Activated naive CD8-positive, alpha-beta T cell treated with anti-CD3 and anti-CD28 coated beads, Interleukin-2, amount 50 U/mL, for 16 hours (primary cell): ENCODE results near the gene HOXA13.

Experiments
- DNase-seq: peaks from one replicate; pipeline ENCODE4 v3.0.0-alpha.2; 2020; ENCODE audit warnings: low read depth, low spot score

HOXA13 gene

DNA sequence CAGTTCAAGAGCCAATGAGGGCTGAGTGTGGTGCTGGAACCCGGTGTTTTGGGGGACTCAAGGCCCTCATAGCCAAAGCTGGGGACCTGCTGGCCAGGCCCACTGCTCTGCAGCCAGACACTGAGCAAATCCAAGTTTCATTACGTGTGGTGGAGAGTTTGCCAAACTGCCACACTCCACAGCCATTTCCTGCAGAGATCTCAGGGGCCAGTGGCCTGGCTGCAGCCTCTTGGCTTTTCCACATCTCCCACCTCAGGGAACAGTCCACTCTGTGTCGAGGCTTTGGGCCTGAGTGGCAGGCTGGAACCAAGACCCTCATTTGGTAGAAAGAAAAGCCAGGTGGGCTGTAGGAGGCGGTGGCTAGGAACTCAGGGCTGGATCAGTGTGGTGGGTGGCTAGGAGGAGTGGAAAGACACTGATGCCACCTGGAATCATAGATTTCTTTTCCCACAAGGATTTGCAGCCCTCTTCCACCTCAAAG is 18.1 kb downstream of the HOXA13 start:
- DNase-seq: no peak

DNA sequence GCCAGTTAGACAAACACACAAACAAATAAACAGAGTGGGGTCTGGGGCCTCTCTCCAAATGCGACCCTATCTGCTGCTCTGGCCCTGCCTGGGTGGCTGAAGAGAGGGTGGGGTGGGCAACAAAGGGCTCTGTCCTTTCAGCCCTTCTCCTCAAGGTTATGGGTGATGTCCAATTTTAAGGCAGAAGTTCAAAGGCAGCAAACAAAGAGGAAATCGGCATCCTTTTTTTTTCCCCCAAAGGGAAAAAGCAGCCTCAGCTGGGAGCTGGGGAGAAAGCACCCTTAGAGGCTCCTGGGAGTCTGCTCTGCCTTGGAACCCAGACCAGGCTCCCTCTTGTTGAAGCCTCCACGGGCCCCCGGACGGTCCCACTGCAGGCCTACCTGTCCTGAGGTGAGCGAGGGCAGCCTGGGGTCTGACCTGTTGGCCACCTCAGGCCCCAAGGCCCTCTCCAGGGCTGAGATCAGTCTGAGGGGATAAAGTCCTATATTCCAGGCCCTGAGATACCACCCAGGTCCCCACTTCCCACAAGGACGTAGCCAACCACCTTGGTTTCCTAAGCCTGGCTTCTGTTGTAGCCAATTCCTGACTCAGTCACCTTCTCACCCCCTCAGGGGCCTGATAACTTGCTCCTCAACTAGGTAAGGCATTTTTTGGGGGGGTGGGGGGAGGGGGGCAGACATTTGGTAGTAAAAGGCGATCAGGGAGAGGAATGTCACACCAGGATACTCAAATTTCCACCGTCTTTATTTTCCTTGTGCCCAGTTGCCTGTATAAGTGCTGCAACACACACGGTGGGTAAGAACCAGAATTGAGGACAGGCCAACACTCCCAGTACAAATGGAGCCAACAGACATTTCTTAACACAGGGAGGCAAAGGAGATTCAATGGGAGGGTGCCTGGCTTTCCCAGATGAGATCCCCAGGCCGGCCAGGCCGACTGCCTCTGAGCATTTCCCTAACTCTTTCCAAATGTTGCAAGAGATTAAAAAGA is 19.2 kb downstream of the HOXA13 start:
- DNase-seq: no peak

DNA sequence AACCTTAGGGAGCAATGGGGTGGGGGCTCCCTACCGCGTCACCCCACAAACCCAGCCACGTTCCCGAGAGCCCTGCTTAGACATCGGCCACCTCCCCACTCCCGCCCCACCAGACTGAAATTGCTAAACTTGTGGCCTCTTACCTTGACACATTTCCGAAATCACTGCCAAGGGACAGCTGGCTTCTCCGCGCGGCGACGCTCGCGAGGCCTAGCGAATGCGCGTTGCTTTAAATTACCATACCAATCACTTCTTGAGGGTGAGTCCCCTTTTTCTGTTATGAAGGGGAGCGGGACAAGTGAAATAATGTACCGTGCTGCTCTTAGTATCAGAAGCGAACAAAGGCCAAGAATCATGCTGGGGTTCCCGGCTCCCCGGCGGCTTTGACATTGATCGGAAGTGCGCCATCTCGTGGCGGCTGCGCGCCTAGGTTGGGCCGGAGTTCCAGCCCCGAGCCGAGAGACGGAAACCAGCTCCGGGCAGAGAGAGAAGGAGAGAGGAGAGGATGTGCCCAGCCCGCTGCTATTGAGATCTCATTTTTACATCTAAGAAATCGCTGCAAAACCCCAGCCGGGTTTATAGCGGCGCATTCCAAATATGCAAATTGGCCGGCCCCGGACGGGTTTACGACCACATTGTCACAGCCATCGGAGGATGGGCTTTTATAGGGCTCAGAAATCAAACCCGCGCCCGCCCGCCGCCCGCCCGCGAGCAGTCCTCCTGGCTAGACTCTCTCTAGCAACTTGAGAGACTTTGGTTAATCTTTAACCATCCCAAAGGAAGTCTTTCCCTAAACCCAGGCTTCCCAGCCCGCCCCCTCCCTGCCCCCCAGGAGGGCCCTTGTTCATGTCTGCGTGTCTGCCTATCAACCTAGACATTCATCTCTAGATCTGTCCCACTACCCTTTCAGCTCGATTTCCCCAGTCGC is 20.1 kb downstream of the HOXA13 start:
- DNase-seq: peak; percentile 43

DNA sequence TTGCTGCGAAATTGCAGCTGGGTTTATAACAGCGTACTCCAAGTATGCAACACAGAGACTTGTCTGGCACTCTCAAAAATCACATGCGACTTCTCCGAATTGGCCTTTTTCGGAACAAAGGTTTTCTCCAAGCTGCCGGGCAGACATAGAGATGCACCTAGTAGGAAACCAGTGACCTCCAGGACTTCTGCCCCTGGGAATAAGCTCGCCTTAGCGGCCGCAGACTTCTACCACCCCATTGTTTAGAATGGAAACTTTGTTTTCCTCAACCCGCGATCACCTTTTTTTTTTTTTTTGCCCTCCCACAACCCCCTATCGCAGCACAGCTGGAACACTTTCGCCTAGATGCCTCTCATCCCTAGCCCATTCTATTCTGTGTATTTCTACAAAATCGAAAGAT is 20.9 kb downstream of the HOXA13 start:
- DNase-seq: no peak

DNA sequence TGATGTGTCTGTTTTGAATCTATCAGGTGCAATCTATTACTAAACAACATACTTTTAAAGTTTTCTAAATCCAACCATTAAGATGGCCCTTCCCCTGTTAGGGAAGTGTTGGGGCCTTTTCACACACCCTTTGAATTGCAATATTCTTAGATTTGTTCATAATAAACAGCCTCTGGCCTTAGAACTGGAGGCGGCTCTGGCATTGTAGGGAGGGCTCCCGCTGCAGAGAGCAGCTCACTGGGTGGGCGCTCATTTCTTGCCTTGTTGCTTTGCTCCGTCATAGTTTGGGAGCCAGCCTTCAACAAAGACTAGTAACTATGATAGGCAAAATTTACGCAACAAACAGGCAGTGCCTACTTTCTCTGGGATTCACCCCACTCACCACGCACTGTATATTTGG is 21.5 kb downstream of the HOXA13 start:
- no peak for DNase-seq

DNA sequence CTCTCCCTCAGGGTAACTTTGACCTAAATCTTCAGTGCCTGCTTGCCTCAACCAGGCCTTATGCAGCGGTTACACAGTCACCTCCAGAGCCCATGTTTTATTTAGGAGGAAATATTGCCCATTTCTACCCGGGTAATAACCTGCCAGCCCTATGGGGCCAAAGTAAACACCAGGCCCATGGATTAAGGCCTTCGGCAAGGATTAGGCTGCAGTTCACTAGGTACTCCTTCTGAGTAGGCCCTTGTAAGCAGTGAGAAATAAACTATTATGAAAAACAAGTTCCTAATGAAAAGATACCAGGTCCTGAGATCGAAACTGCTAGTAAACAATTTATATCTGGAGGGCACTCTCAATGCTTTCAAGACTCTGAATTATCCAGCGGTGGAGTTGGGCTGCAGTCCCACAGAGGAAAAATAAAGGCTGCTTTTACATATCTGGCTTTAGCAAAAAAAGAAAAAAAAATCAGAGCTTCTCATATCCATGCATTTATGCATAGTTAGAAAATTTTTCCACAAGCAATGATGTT is 22.0 kb downstream of the HOXA13 start:
- no peak for DNase-seq

DNA sequence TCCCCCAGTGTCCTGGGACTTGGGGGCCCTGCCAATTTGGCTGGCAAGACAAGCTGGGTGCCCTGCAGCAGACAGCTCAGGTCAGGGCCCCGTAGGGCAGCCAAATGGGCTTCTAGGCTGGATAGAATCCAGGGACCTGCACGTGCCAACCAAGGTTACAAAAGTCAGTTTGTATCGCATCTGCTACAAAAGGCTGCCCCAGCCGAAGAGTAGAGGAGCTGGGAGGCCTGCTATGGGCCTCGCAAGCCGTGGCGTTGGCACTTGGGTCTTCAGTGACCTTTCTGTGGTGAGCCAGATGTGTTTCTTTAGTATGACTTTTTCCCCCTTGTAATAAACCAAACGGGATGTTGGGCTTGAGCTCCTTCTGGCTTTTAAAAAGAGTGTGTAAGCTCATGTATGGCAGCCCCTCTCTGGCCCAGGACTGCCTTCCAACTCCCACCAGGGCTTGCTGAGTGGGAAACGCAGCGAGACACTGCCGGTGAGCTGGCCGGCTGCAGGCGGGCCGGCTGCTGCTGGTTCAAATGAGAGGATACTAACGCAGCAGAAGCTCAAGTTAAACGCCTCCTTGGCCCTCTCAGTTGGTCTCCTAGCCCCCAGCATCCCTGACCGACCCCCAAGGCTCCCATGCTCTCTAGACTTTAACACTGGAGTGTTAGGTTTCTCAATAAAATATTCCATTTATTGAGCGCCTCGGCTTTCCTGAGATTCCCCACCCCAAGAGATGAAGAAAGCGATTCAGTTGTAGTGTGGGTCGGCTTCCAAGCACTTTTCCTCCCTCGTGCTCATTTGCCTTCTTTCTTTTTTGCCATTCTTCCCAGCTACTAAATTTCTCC is 22.7 kb downstream of the HOXA13 start:
- no peak for DNase-seq

- no peak for DNase-seq
Observed at GRCh38 chr7:27176524-27176845, 23.4 kb downstream of the HOXA13 start.

GRCh38 chr7:27175626-27176523 is 24.0 kb downstream of the HOXA13 start:
- DNase-seq: no peak

- no peak for DNase-seq
Observed at GRCh38 chr7:27174874-27175625, 24.8 kb downstream of the HOXA13 start.

DNA sequence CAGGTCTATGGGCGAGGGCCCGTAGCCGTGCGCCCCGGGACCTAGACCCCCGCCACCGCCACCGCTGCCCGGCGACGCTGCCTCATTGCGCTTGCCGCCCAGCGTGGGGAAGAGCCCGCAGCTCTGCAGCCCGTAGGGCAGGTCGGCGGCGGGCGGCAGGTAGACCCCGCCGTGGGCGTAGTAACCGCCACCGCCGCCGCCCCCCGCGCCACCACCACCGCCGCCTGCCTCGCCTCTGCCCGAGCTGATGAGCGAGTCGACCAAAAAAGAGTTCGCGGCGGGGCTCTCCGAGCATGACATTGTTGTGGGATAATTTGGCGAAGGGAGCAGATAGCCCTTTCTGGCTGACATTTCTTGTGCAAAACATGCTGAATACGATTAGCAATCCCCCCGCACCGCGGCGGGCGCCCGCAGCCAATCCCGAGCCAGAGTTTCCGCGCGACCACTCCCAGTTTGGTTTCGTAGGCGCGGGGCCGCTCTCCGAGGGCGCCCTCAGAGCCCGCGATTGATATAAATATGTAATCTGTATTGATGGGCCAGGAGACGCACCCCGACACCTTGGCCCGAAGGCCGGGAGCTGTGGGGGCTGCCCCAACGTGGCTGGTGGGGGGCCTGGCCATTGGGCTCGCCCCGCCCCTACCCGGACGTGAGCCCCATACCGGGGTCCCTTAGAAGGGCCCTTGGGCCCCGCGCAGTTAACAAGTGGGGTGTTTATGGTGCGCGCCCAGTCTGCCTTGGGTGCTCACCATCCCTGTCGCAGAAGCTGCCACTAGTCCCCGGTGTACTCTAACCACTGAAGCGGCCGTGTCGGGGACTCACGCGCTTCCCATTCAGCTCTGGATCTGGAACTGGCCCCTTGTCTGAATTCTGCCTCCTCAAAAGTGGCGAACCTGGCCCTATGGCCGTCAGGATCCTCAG is 25.7 kb downstream of the HOXA13 start, which contains the start of gene HOXA10:
Gene HOXA10, minus strand, starts transcription at position 365 of the 918 bp plus-strand sequence. Its CDS starts 14 bp downstream, at position 351.
- DNase-seq: no peak

DNA sequence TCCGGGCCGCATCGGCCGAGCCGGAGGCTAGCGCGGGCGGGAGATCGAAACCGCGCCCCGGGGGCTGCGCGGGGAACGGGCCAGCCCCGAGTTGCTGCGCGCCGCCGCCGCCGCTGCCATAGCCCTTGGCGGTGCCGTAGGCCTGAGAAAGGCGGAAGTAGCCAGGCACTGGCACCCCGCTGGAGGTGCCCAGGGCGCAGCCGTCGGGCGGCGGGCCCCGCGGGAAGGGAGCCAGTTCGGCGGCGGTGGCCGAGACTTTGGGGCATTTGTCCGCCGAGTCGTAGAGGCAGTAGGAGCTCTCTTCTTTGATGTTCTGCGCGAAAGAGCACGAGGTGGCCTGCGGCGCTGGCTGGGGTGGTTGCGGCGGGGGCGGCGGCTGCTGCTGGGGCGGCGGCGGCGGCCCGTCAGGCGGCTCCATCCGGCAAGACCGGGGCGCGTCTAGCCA is 26.4 kb downstream of the HOXA13 start:
- no peak for DNase-seq

- DNase-seq: no peak
Observed at GRCh38 chr7:27172823-27173510, 26.9 kb downstream of the HOXA13 start.

DNA sequence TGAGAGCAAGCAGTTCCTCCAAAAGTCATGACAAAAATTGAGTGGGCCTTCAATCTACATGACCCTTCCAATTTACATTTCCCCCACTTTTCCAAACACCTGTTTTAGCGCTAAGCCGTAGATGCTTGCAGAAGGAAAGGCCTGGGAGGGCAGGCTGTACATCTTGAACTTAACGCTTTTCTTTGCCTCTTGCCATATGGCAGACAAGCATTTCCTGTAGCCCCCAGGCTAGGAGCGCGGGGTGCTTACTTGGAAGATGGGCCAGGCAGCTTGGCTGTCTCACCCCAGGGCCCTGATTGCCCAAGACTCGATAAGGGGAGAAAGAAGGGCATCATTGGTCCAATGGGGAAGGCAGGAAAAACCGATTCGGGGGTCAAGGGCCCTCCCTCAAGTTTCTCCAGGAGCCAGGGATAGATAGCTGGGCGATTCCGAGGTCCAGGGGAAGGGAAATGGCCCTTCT is 27.5 kb downstream of the HOXA13 start:
- DNase-seq: no peak

GRCh38 chr7:27171637-27172314 is 28.1 kb downstream of the HOXA13 start:
- DNase-seq: no peak

DNA sequence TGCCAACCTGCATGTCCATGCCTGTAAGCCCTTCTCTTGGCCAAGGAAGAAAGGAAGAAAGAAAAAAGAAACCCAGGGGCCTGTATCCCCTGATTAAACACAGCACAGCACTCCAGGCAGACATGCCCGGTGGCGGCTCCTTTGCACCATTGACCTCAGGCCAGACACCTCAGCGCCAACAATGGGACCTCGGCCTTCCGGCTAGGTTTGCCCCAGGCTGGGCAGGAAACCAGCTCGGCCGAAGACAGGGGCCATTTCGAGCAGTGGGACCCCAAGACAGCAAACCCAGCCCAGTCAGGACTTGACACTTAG is 28.6 kb downstream of the HOXA13 start:
- DNase-seq: no peak
